Measurements from ENCODE around the gene COQ8B.
"Not testable (repeated sequence)": the region's sequence is repeated elsewhere in the genome, so short reads cannot be mapped to it uniquely, and the experiment has no call there.

The COQ8B gene

GRCh38 chr19:40742477-40742876, 25.8 kb upstream of the COQ8B start:
- no peak for DNase-seq (ENCODE audit: low read depth)

GRCh38 chr19:40741527-40742390, 25.1 kb upstream of the COQ8B start:
- DNase-seq (ENCODE audit: low read depth), result no peak

- no peak for DNase-seq (ENCODE audit: low read depth)
Observed at GRCh38 chr19:40740747-40741146, 24.1 kb upstream of the COQ8B start.

- DNase-seq (ENCODE audit: low read depth), result no peak
Observed at GRCh38 chr19:40739871-40740703, 23.4 kb upstream of the COQ8B start.

- DNase-seq (ENCODE audit: low read depth), result no peak
Observed at GRCh38 chr19:40739030-40739839, 22.5 kb upstream of the COQ8B start.

- no peak for DNase-seq (ENCODE audit: low read depth)
Observed at GRCh38 chr19:40737102-40737644, 20.5 kb upstream of the COQ8B start.

GRCh38 chr19:40736661-40737060, 20.0 kb upstream of the COQ8B start:
- no peak for DNase-seq (ENCODE audit: low read depth)

GRCh38 chr19:40735013-40735771, 18.5 kb upstream of the COQ8B start:
- DNase-seq (ENCODE audit: low read depth), result no peak

GRCh38 chr19:40733149-40733548, 16.5 kb upstream of the COQ8B start:
- DNase-seq (ENCODE audit: low read depth), result no peak

- DNase-seq (ENCODE audit: low read depth), result not testable (repeated sequence)
Observed at GRCh38 chr19:40732304-40732703, 15.6 kb upstream of the COQ8B start.

- DNase-seq (ENCODE audit: low read depth), result not testable (repeated sequence)
Observed at GRCh38 chr19:40730065-40730464, 13.4 kb upstream of the COQ8B start.

- no peak for DNase-seq (ENCODE audit: low read depth)
Observed at GRCh38 chr19:40726279-40726678, 9.6 kb upstream of the COQ8B start.

GRCh38 chr19:40724855-40725254, 8.2 kb upstream of the COQ8B start:
- no peak for DNase-seq (ENCODE audit: low read depth)

- DNase-seq (ENCODE audit: low read depth), result no peak
Observed at GRCh38 chr19:40724315-40724714, 7.6 kb upstream of the COQ8B start.

- no peak for DNase-seq (ENCODE audit: low read depth)
Observed at GRCh38 chr19:40723661-40724254, 7.1 kb upstream of the COQ8B start.

GRCh38 chr19:40721936-40722661, 5.4 kb upstream of the COQ8B start:
- DNase-seq (ENCODE audit: low read depth), result peak; percentile 53

- DNase-seq (ENCODE audit: low read depth), result no peak
Observed at GRCh38 chr19:40721140-40721486, 4.4 kb upstream of the COQ8B start.

- no peak for DNase-seq (ENCODE audit: low read depth)
Observed at GRCh38 chr19:40719414-40719894, 2.8 kb upstream of the COQ8B start.

GRCh38 chr19:40718774-40719391, 2.2 kb upstream of the COQ8B start:
- peak; percentile 66 for DNase-seq (ENCODE audit: low read depth)
